Panc1 (cell line): ENCODE results near the gene INAFM2. TPM values are rescaled to one million over a fixed set of nuclear protein-coding genes. Genes with fewer than 3 reads are reported as not detected.

Experiments used
- ATAC-seq: fragments of 200-7000 bp; cut with Tn5 transposase; 2 replicates; pipeline ENCODE4 v1.9.1; 2020; ENCODE audit warnings: mild to moderate bottlenecking, moderate library complexity
- BruUV-seq: library from RNA; stranded (reverse); fragments of 400-500 nt; replicated peaks from 2 replicates; lab custom pipeline; 2021; lab: Mats Ljungman, UMichigan
- CTCF ChIA-PET: fragments of 300-600 bp; sonication (Branson Sonifier 250); formaldehyde crosslinking; loops from one replicate; lab custom pipeline; 2022; ENCODE audit warnings: antibody characterized with exemption; lab: Charles Lee
- POLR2A ChIA-PET: fragments of 300-600 bp; sonication (Branson Sonifier 250); formaldehyde crosslinking; loops from one replicate; lab custom pipeline; 2022; ENCODE audit warnings: antibody characterized with exemption; lab: Charles Lee
- DNase-seq: peaks from one replicate; pipeline ENCODE4 v3.0.0-alpha.2; 2010; ENCODE audit warnings: low read depth, low spot score
- H3K27ac ChIP-seq: 2 replicates; pipeline ENCODE4 v1.5.1; 2011; ENCODE audit warnings: mild to moderate bottlenecking, low read length, inconsistent platforms
- H3K27me3 ChIP-seq: fragments of 200-500 bp; sonication (Bioruptor generic); 2 replicates; pipeline ENCODE4 v1.6.0; 2014; ENCODE audit warnings: low read length, inconsistent platforms; ENCODE audit not compliant: control insufficient read depth, insufficient read depth
- H3K36me3 ChIP-seq: fragments of 200-500 bp; sonication (Bioruptor generic); 2 replicates; pipeline ENCODE4 v1.5.1; 2014; ENCODE audit warnings: inconsistent platforms, mild to moderate bottlenecking, low read length, moderate library complexity; ENCODE audit not compliant: control insufficient read depth, insufficient read depth
- H3K4me1 ChIP-seq: 2 replicates; pipeline ENCODE4 v1.5.1; 2011; ENCODE audit warnings: inconsistent platforms, mild to moderate bottlenecking, low read length, moderate library complexity; ENCODE audit not compliant: control insufficient read depth, insufficient read depth
- H3K4me3 ChIP-seq, 2 experiments: 2 replicates each; pipeline ENCODE4 v1.5.1; 2011 to 2012; ENCODE audit warnings: low read depth in 2 of 2, low read length in 2 of 2, mild to moderate bottlenecking in 2 of 2, inconsistent platforms in 1 of 2, moderate library complexity in 1 of 2
- H3K9me3 ChIP-seq: fragments of 200-500 bp; sonication (Bioruptor generic); 2 replicates; pipeline ENCODE4 v1.5.1; 2014; ENCODE audit warnings: low read depth, mild to moderate bottlenecking, inconsistent platforms, low read length, moderate library complexity; ENCODE audit not compliant: control insufficient read depth, insufficient read depth
- POLR2AphosphoS5 ChIP-seq: IDR thresholded peaks from 2 replicates; pipeline ENCODE4 v1.6.1; 2012; ENCODE audit warnings: mild to moderate bottlenecking, low read depth, low read length, moderate library complexity
- SIN3A ChIP-seq: IDR thresholded peaks from 2 replicates; pipeline ENCODE4 v1.6.1; 2012; ENCODE audit warnings: low read depth, mild to moderate bottlenecking, low read length, moderate library complexity, borderline replicate concordance; ENCODE audit not compliant: insufficient read depth
- TCF7L2 ChIP-seq: IDR thresholded peaks from 2 replicates; pipeline ENCODE4 v1.6.1; 2011; ENCODE audit warnings: mild to moderate bottlenecking, low read depth, low read length, inconsistent platforms
- in situ Hi-C: cut with HindIII; loops from 2 replicates; pipeline ENCODE4 v1.10.0; 2016; ENCODE audit warnings: low sequenced_read_pairs, low pct_unique_long_range_greater_than_20kb
- intact Hi-C: fragments of 100-400 bp; cut with micrococcal nuclease; formaldehyde crosslinking; loops from one replicate; pipeline ENCODE4 v1.10.0; 2022; ENCODE audit not compliant: unreplicated experiment
- total RNA-seq: library from RNA; stranded (reverse); gene quantifications from one replicate; pipeline ENCODE4 v1.2.1, GENCODE V29; 2021; ENCODE audit not compliant: unreplicated experiment
- TF ChIP-seq, protein P1 (sequence below): fragments of 450-650 bp; IDR thresholded peaks from 2 replicates; pipeline ENCODE4 v1.5.1; 2017; ENCODE audit warnings: mild to moderate bottlenecking
- TF ChIP-seq, protein P2 (sequence below), 2 experiments: IDR thresholded peaks; 2 replicates each; pipeline ENCODE4 v1.6.1; 2011 to 2012; ENCODE audit warnings: low read depth in 2 of 2, control low read depth in 1 of 2, low read length in 1 of 2, mild to moderate bottlenecking in 1 of 2, moderate library complexity in 1 of 2; ENCODE audit not compliant: insufficient read depth in 1 of 2

INAFM2 gene
- total RNA-seq, 1 experiment from 2014 or later: 10.4 TPM

DNA sequence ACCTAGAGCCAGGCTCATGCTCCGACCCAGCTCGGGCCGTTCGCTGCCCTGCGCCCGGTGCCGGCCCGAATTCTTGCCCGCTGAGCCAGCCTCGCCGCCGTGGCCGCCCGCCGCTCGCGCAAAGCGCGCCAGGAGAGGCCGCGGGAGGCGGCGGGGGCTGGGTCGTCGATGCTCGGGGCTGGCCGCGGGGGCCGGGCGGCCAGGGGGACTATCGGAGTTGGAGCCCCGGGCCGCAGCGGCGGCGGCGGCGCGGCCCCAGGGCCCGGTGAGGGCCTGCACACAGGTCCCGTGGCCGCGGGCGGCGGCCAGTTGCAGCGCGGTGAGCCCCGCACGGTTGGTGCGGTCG, 41.7 kb upstream of the INAFM2 start:
- no peaks in the 10 kb centered on the region for H3K9me3 ChIP-seq
- H3K27ac ChIP-seq: no peak overlapping the region
- CTCF ChIA-PET: no interaction called here
- no TSS peak for BruUV-seq
- no peaks in the 10 kb centered on the region for H3K36me3 ChIP-seq
- POLR2A ChIA-PET: no interaction called here
- in situ Hi-C loops (no loop called here), intact Hi-C loops (no loop called here)
- H3K27me3 ChIP-seq: no peaks in the 10 kb centered on the region
- 0 out of 2 replicates have a peak, but pooled peaks cover 7% of the 10 kb centered on the region for H3K4me1 ChIP-seq
- TF ChIP-seq TCF7L2: no peak
- TF ChIP-seq, protein P1, sequence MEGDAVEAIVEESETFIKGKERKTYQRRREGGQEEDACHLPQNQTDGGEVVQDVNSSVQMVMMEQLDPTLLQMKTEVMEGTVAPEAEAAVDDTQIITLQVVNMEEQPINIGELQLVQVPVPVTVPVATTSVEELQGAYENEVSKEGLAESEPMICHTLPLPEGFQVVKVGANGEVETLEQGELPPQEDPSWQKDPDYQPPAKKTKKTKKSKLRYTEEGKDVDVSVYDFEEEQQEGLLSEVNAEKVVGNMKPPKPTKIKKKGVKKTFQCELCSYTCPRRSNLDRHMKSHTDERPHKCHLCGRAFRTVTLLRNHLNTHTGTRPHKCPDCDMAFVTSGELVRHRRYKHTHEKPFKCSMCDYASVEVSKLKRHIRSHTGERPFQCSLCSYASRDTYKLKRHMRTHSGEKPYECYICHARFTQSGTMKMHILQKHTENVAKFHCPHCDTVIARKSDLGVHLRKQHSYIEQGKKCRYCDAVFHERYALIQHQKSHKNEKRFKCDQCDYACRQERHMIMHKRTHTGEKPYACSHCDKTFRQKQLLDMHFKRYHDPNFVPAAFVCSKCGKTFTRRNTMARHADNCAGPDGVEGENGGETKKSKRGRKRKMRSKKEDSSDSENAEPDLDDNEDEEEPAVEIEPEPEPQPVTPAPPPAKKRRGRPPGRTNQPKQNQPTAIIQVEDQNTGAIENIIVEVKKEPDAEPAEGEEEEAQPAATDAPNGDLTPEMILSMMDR: no peak
- no peak for TF ChIP-seq SIN3A
- TF ChIP-seq POLR2AphosphoS5: no peak
- TF ChIP-seq, protein P2, sequence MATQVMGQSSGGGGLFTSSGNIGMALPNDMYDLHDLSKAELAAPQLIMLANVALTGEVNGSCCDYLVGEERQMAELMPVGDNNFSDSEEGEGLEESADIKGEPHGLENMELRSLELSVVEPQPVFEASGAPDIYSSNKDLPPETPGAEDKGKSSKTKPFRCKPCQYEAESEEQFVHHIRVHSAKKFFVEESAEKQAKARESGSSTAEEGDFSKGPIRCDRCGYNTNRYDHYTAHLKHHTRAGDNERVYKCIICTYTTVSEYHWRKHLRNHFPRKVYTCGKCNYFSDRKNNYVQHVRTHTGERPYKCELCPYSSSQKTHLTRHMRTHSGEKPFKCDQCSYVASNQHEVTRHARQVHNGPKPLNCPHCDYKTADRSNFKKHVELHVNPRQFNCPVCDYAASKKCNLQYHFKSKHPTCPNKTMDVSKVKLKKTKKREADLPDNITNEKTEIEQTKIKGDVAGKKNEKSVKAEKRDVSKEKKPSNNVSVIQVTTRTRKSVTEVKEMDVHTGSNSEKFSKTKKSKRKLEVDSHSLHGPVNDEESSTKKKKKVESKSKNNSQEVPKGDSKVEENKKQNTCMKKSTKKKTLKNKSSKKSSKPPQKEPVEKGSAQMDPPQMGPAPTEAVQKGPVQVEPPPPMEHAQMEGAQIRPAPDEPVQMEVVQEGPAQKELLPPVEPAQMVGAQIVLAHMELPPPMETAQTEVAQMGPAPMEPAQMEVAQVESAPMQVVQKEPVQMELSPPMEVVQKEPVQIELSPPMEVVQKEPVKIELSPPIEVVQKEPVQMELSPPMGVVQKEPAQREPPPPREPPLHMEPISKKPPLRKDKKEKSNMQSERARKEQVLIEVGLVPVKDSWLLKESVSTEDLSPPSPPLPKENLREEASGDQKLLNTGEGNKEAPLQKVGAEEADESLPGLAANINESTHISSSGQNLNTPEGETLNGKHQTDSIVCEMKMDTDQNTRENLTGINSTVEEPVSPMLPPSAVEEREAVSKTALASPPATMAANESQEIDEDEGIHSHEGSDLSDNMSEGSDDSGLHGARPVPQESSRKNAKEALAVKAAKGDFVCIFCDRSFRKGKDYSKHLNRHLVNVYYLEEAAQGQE (IDR thresholded peaks at IDR 0.05; ENCODE audit: insufficient read depth in 1 of 2, low read depth in 2 of 2, low read length in 1 of 2): no peak
- ATAC-seq (peak; percentile 0; the same call in 1 of the 2 replicates), DNase-seq (no peak)
- H3K4me3 ChIP-seq: peak overlapping the region; percentile 49 to 51

DNA sequence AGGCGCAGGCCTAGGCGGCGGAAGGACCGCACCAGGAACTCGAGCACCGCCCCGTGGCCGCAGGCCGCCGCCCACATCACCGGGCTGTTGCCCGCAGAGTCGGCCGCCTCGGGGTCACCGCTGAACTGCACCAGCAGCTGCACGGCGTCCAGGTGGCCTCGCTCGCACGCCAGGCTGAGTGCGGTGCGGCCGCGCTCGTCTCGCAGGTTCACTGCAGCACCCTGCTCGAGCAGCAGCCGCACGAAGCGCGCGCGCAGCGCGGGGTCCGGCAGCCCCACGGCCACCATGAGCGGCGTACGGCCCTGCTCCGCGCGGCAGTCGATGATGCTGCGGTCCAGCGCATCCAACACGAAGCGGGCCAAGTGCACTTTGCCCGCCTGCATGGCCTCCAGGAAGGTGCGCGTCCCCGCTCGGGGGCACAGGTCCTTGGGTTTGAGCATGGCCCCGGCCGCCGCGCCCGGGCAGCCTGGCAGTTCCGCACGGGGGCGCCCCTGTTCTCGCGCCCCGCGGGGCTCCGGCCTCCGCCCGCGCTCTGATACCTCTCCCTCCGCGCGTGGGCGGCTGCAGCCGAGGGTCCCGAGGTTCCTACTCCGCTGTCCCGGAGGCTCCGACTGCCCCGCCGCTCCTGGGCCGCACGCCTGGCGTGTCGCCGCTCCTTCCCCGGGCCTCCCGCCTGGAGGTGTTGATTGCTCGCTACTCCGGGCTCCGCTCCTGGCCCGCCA, 41.2 kb upstream of the INAFM2 start:
- no peak for TF ChIP-seq POLR2AphosphoS5
- TF ChIP-seq, protein P1: peak; percentile 94
- Histone ChIP-seq H3K27me3 (no peaks in the 10 kb centered on the region), H3K4me3 (peak overlapping the region; percentile 49 to 51), H3K4me1 (0 out of 2 replicates have a peak, but pooled peaks cover 7% of the 10 kb centered on the region), H3K36me3 (no peaks in the 10 kb centered on the region), H3K9me3 (no peaks in the 10 kb centered on the region), H3K27ac (peak overlapping the region; percentile 17; the same call in 1 of the 2 replicates)
- ATAC-seq (peak; percentile 77), DNase-seq (no peak)
- BruUV-seq: no TSS peak
- ChIA-PET POLR2A (no interaction called here), CTCF (no interaction called here)
- in situ Hi-C loops: no loop called here
- intact Hi-C loops: no loop called here
